ENCODE data around the gene SDSL. TPM values are rescaled to one million over a fixed set of nuclear protein-coding genes. Genes with fewer than 3 reads are reported as not detected.

SDSL gene
- total and polyA plus RNA-seq, 7 donors = 0.82 to 33.0 (median 1.9) TPM

- no peaks in the 10 kb centered on the region for H3K9me3 ChIP-seq
- intact Hi-C loops (cut with DNase I) = no loop called here
- no peak overlapping the region for H3K27ac ChIP-seq
- H3K36me3 ChIP-seq = no peaks in the 10 kb centered on the region
- TF ChIP-seq, protein P1, sequence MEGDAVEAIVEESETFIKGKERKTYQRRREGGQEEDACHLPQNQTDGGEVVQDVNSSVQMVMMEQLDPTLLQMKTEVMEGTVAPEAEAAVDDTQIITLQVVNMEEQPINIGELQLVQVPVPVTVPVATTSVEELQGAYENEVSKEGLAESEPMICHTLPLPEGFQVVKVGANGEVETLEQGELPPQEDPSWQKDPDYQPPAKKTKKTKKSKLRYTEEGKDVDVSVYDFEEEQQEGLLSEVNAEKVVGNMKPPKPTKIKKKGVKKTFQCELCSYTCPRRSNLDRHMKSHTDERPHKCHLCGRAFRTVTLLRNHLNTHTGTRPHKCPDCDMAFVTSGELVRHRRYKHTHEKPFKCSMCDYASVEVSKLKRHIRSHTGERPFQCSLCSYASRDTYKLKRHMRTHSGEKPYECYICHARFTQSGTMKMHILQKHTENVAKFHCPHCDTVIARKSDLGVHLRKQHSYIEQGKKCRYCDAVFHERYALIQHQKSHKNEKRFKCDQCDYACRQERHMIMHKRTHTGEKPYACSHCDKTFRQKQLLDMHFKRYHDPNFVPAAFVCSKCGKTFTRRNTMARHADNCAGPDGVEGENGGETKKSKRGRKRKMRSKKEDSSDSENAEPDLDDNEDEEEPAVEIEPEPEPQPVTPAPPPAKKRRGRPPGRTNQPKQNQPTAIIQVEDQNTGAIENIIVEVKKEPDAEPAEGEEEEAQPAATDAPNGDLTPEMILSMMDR (IDR thresholded peaks at IDR 0.05) = no peak
- TF ChIP-seq POLR2A (IDR thresholded peaks at IDR 0.05) = no peak
- no peak for TF ChIP-seq EP300 (IDR thresholded peaks at IDR 0.05)
- TF ChIP-seq POLR2AphosphoS5 (IDR thresholded peaks at IDR 0.05) = no peak
- WGBS, 2 donors = 76 to 86% methylated on average over 26 of the region's 26 CpGs
- DNase-seq = no peak
- no peaks in the 10 kb centered on the region for H3K4me1 ChIP-seq
- H3K27me3 ChIP-seq = peaks cover 0 to 44% (median 21%) of the 10 kb centered on the region in 3 donors
- H3K4me3 ChIP-seq = no peak overlapping the region
Observed at GRCh38 chr12:113398346-113399290, 23.6 kb upstream of the SDSL start.

GRCh38 chr12:113399490-113399889 lies 22.7 kb upstream of the SDSL start:
- Histone ChIP-seq H3K4me1 (no peaks in the 10 kb centered on the region), H3K9me3 (no peaks in the 10 kb centered on the region), H3K4me3 (no peak overlapping the region), H3K27me3 (peaks cover 0 to 51% (median 21%) of the 10 kb centered on the region in 3 donors), H3K27ac (no peak overlapping the region), H3K36me3 (no peaks in the 10 kb centered on the region)
- intact Hi-C loops (cut with DNase I) = no loop called here
- 88 to 90% methylated on average over 12 of the region's 12 CpGs for WGBS, 2 donors
- TF ChIP-seq POLR2A (IDR thresholded peaks at IDR 0.05) (no peak), EP300 (IDR thresholded peaks at IDR 0.05) (no peak), POLR2AphosphoS5 (IDR thresholded peaks at IDR 0.05) (no peak)
- TF ChIP-seq, protein P1 (IDR thresholded peaks at IDR 0.05) = no peak
- no peak for DNase-seq

DNA sequence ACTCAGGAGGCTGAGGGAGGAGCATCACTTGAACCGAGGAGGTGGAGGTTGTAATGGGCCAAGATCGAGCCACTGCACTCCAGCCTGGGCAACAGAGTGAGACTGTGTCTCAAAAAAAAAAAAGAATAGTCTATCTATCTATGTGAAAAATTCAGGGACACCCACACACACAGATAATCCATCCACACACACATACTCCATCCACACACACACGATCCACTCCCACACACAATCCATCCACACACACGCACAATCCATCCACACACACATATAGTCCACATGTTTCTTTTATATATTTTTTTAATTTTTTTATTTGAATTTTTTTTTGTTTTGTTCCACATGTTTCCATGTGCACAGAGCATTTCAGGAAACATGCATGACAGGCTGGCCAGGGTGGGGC lies 21.8 kb upstream of the SDSL start:
- H3K4me3 ChIP-seq = no peak overlapping the region
- intact Hi-C loops (cut with DNase I) = no loop called here
- WGBS, 2 donors = 76 to 85% methylated on average over 4 of the region's 4 CpGs
- peaks cover 0 to 51% (median 21%) of the 10 kb centered on the region in 3 donors for H3K27me3 ChIP-seq
- no peak for TF ChIP-seq EP300 (IDR thresholded peaks at IDR 0.05)
- TF ChIP-seq, protein P1 (IDR thresholded peaks at IDR 0.05) = no peak
- H3K27ac ChIP-seq = no peak overlapping the region
- no peak for DNase-seq
- no peaks in the 10 kb centered on the region for H3K4me1 ChIP-seq
- no peaks in the 10 kb centered on the region for H3K36me3 ChIP-seq
- no peaks in the 10 kb centered on the region for H3K9me3 ChIP-seq

- no peak for DNase-seq
- Histone ChIP-seq H3K4me3 (no peak overlapping the region), H3K9me3 (no peaks in the 10 kb centered on the region), H3K4me1 (no peaks in the 10 kb centered on the region), H3K27me3 (peaks cover 0 to 51% (median 21%) of the 10 kb centered on the region in 3 donors), H3K36me3 (no peaks in the 10 kb centered on the region), H3K27ac (no peak overlapping the region)
- 63 to 76% methylated on average over 13 of the region's 13 CpGs for WGBS, 2 donors
- intact Hi-C loops (cut with DNase I) = no loop called here
- no peak for TF ChIP-seq POLR2AphosphoS5 (IDR thresholded peaks at IDR 0.05)
- no peak for TF ChIP-seq EP300 (IDR thresholded peaks at IDR 0.05)
- TF ChIP-seq POLR2A (IDR thresholded peaks at IDR 0.05) = no peak
- TF ChIP-seq, protein P1 (IDR thresholded peaks at IDR 0.05) = no peak
Observed at GRCh38 chr12:113401066-113402000, 20.8 kb upstream of the SDSL start.

Measured in sigmoid colon (tissue), 7 donors.